Measurements from ENCODE around the gene PTPRN2. TPM values are rescaled to one million over a fixed set of nuclear protein-coding genes. Genes with fewer than 3 reads are reported as not detected.

Gene PTPRN2
- total RNA-seq, 1 donor from 2014 or later, result 32.2 TPM

DNA sequence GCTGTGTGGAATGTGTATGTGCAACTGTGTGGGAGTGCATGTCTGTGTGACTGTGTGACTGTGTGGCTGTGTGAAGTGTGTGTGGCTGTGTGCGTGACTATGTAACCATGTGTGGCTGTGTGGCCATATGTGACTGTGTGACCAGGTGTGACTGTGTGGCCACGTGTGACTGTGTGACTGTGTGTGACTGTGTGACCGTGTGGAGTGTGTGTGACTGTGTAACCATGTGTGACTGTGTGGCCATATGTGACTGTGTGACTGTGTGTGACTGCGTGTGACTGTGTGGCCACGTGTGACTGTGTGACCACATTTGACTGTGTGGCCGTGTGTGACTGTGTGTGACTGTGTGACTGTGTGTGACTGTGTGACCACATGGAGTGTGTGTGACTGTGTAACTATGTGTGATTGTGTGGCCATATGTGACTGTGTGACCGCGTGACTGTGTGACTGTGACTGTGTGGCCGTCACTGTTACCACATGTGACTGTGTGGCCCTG, 747.9 kb downstream of the PTPRN2 start:
- H3K27ac Mint-ChIP-seq (ENCODE audit: unreplicated experiment), result no peak overlapping the region
- DNase-seq (ENCODE audit: low read depth, low spot score), result no peak
- H3K4me1 Mint-ChIP-seq, result peaks cover 56% of the 10 kb centered on the region
- H3K27me3 Mint-ChIP-seq (ENCODE audit: low read depth), result no peaks in the 10 kb centered on the region
- H3K36me3 Mint-ChIP-seq (ENCODE audit: low read depth), result no peaks in the 10 kb centered on the region
- no peak overlapping the region for H3K4me3 Mint-ChIP-seq
- H3K9me3 Mint-ChIP-seq, result no peaks in the 10 kb centered on the region
- TF ChIP-seq, protein P1, sequence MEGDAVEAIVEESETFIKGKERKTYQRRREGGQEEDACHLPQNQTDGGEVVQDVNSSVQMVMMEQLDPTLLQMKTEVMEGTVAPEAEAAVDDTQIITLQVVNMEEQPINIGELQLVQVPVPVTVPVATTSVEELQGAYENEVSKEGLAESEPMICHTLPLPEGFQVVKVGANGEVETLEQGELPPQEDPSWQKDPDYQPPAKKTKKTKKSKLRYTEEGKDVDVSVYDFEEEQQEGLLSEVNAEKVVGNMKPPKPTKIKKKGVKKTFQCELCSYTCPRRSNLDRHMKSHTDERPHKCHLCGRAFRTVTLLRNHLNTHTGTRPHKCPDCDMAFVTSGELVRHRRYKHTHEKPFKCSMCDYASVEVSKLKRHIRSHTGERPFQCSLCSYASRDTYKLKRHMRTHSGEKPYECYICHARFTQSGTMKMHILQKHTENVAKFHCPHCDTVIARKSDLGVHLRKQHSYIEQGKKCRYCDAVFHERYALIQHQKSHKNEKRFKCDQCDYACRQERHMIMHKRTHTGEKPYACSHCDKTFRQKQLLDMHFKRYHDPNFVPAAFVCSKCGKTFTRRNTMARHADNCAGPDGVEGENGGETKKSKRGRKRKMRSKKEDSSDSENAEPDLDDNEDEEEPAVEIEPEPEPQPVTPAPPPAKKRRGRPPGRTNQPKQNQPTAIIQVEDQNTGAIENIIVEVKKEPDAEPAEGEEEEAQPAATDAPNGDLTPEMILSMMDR (conservative IDR thresholded peaks at IDR 0.05), result no peak

DNA sequence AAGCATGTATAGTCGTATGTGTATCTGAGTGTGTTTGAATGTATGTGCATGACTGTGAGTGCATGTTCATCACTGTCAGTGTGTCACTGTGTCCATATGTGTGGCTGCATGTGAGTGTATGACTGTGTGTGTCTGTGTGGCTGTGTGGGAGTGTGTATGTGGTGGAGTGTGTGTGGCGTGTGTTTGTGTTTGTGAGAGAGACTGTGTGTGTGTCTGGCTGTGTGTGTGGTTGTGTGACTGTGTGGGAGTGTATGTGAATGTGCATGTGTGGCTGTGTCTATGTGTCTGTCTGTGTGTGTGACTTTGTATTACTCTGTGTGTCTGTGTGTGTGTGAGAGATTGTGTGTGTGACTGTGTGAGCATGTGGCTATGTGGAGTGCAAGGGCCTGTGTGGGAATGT, 748.4 kb downstream of the PTPRN2 start:
- H3K9me3 Mint-ChIP-seq, result no peaks in the 10 kb centered on the region
- TF ChIP-seq, protein P1 (conservative IDR thresholded peaks at IDR 0.05), result no peak
- no peak for DNase-seq (ENCODE audit: low read depth, low spot score)
- no peak overlapping the region for H3K4me3 Mint-ChIP-seq
- H3K27ac Mint-ChIP-seq (ENCODE audit: unreplicated experiment), result no peak overlapping the region
- peaks cover 52% of the 10 kb centered on the region for H3K4me1 Mint-ChIP-seq
- no peaks in the 10 kb centered on the region for H3K36me3 Mint-ChIP-seq (ENCODE audit: low read depth)
- no peaks in the 10 kb centered on the region for H3K27me3 Mint-ChIP-seq (ENCODE audit: low read depth)

GRCh38 chr7:157837561-157837960, 750.1 kb downstream of the PTPRN2 start:
- Mint-ChIP-seq H3K27ac (ENCODE audit: unreplicated experiment) (no peak overlapping the region), H3K27me3 (ENCODE audit: low read depth) (no peaks in the 10 kb centered on the region), H3K4me3 (no peak overlapping the region), H3K36me3 (ENCODE audit: low read depth) (no peaks in the 10 kb centered on the region), H3K4me1 (peaks cover 38% of the 10 kb centered on the region), H3K9me3 (no peaks in the 10 kb centered on the region)
- TF ChIP-seq, protein P1 (conservative IDR thresholded peaks at IDR 0.05), result no peak
- DNase-seq (ENCODE audit: low read depth, low spot score), result no peak

GRCh38 chr7:157837047-157837446, 750.6 kb downstream of the PTPRN2 start:
- H3K4me3 Mint-ChIP-seq, result no peak overlapping the region
- no peaks in the 10 kb centered on the region for H3K27me3 Mint-ChIP-seq (ENCODE audit: low read depth)
- TF ChIP-seq, protein P1 (conservative IDR thresholded peaks at IDR 0.05), result no peak
- no peaks in the 10 kb centered on the region for H3K9me3 Mint-ChIP-seq
- no peak overlapping the region for H3K27ac Mint-ChIP-seq (ENCODE audit: unreplicated experiment)
- peaks cover 38% of the 10 kb centered on the region for H3K4me1 Mint-ChIP-seq
- H3K36me3 Mint-ChIP-seq (ENCODE audit: low read depth), result no peaks in the 10 kb centered on the region
- no peak for DNase-seq (ENCODE audit: low read depth, low spot score)

DNA sequence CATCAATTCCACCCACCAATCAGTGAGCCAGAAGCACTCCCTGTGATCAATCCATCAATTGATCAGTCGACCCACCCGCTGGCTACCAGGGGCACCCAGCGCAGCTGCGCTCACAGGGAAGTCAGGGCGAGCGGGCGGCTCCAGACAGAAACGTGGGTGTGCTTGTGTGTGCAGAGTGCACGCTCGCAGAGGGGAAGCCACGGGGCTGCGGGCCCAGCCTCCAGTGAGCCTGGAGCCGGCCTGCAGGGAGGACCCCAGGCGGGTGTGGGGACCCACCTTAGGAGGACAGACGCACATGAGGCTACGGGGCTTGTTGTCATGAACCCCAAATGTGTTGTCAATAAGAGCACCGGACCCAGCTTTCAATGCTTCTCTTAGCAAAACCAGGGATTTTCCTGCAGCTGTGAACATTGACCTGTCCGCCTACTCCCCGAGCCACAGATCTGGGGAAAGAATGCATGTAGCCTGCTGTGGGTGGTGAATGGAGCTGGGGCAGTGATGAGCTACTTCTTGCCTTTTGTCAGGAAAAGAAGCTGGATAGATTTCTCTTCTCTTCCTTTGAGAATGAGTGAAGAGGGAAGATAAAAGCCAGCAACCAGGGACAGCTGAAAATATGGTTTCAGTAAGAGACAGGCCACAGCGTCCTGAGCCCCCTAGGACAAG, 753.0 kb downstream of the PTPRN2 start:
- TF ChIP-seq, protein P1 (conservative IDR thresholded peaks at IDR 0.05), result no peak
- H3K36me3 Mint-ChIP-seq (ENCODE audit: low read depth), result no peaks in the 10 kb centered on the region
- no peaks in the 10 kb centered on the region for H3K9me3 Mint-ChIP-seq
- peak overlapping the region; percentile 60 for H3K27ac Mint-ChIP-seq (ENCODE audit: unreplicated experiment)
- DNase-seq (ENCODE audit: low read depth, low spot score), result no peak
- peaks cover 26% of the 10 kb centered on the region for H3K4me1 Mint-ChIP-seq
- peak overlapping the region; percentile 17 for H3K4me3 Mint-ChIP-seq
- no peaks in the 10 kb centered on the region for H3K27me3 Mint-ChIP-seq (ENCODE audit: low read depth)
